Keratinocyte (primary cell): Measurements from ENCODE around the gene FMO4. TPM values are rescaled to one million over a fixed set of nuclear protein-coding genes. Genes with fewer than 3 reads are reported as not detected.

ENCODE experiments used
- DNase-seq: peaks from one replicate; pipeline ENCODE4 v3.0.0-alpha.2; 2011; ENCODE audit warnings: low read depth, missing footprints, low spot score
- FAIRE-seq: peaks from 2 replicates; lab custom pipeline; 2011; peaks lifted over from hg19 to GRCh38; lab: Jason Lieb, UNC
- H2AFZ ChIP-seq: 2 replicates; pipeline ENCODE4 v1.6.0; 2012; ENCODE audit warnings: low read length, control low read depth, inconsistent platforms; ENCODE audit not compliant: control insufficient read depth
- H3K27ac ChIP-seq: 2 replicates; pipeline ENCODE4 v1.5.1; 2011; ENCODE audit warnings: low read length; ENCODE audit not compliant: control insufficient read depth, insufficient read depth
- H3K27me3 ChIP-seq: 3 replicates; pipeline ENCODE4 v1.6.0; 2011; ENCODE audit warnings: low read length; ENCODE audit not compliant: control insufficient read depth, insufficient read depth; ENCODE audit errors: extremely low read depth
- H3K36me3 ChIP-seq, 2 experiments: 2 replicates in 1 of 2; 3 replicates in 1 of 2; pipeline ENCODE4 v1.5.1; 2011; ENCODE audit warnings: low read length in 2 of 2, mild to moderate bottlenecking in 1 of 2; ENCODE audit not compliant: control insufficient read depth in 2 of 2, insufficient read depth in 2 of 2; ENCODE audit errors: extremely low read depth in 1 of 2
- H3K4me1 ChIP-seq: 3 replicates; pipeline ENCODE4 v1.5.1; 2011; ENCODE audit warnings: low read length; ENCODE audit not compliant: control insufficient read depth, insufficient read depth; ENCODE audit errors: extremely low read depth
- H3K4me2 ChIP-seq: 3 replicates; pipeline ENCODE4 v1.6.0; 2011; ENCODE audit warnings: low read depth, low read length; ENCODE audit not compliant: control insufficient read depth, insufficient read depth; ENCODE audit errors: extremely low read depth
- H3K4me3 ChIP-seq, 3 experiments: fragments of 200-600 bp in 1 of 3; sonication (generic) in 1 of 3; 2 replicates in 2 of 3; 3 replicates in 1 of 3; pipeline ENCODE4 v1.5.1; 2011 to 2016; ENCODE audit warnings: low read length in 3 of 3, mild to moderate bottlenecking in 3 of 3, control low read depth in 2 of 3, inconsistent platforms in 1 of 3, low read depth in 1 of 3, mixed read lengths in 1 of 3, mixed run types in 1 of 3, moderate library complexity in 1 of 3; ENCODE audit not compliant: control insufficient read depth in 2 of 3, insufficient read depth in 2 of 3; ENCODE audit errors: extremely low read depth in 1 of 3
- H3K79me2 ChIP-seq: 2 replicates; pipeline ENCODE4 v1.6.0; 2012; ENCODE audit warnings: low read length; ENCODE audit not compliant: control insufficient read depth, insufficient read depth
- H3K9ac ChIP-seq: 3 replicates; pipeline ENCODE4 v1.6.0; 2011; ENCODE audit warnings: low read length; ENCODE audit not compliant: control insufficient read depth, insufficient read depth; ENCODE audit errors: extremely low read depth
- H3K9me1 ChIP-seq: 3 replicates; pipeline ENCODE4 v1.6.0; 2011; ENCODE audit warnings: low read length; ENCODE audit not compliant: control insufficient read depth, insufficient read depth; ENCODE audit errors: extremely low read depth
- H3K9me3 ChIP-seq: 2 replicates; pipeline ENCODE4 v1.5.1; 2012; ENCODE audit warnings: low read depth, low read length; ENCODE audit not compliant: control insufficient read depth
- H4K20me1 ChIP-seq: 3 replicates; pipeline ENCODE4 v1.6.0; 2011; ENCODE audit warnings: low read length; ENCODE audit not compliant: control insufficient read depth, insufficient read depth; ENCODE audit errors: extremely low read depth
- CTCF ChIP-seq, 3 experiments: IDR thresholded peaks in 1 of 3; conservative IDR thresholded peaks in 1 of 3; optimal IDR thresholded peaks in 1 of 3; 2 replicates in 2 of 3; 3 replicates in 1 of 3; pipeline versions ENCODE3 to v1.5.1; 2011; ENCODE audit warnings: low read length in 3 of 3, mild to moderate bottlenecking in 3 of 3, moderate library complexity in 2 of 3, control low read depth in 1 of 3, inconsistent platforms in 1 of 3; ENCODE audit not compliant: insufficient read depth in 2 of 3; ENCODE audit errors: extremely low read depth in 1 of 3
- EZH2 ChIP-seq: IDR thresholded peaks from one replicate; pipeline ENCODE4 v1.6.1; 2012; ENCODE audit warnings: inconsistent platforms, mild to moderate bottlenecking, low read length, moderate library complexity
- dilution Hi-C: fragments of 300-500 bp; cut with MboI; formaldehyde crosslinking; loops from one replicate; pipeline ENCODE4 v1.7.0; 2020; ENCODE audit warnings: low sequenced_read_pairs; ENCODE audit not compliant: extremely low pct_ligation_motif_present
- polyA plus RNA-seq, 5 experiments: library from polyadenylated mRNA; depleted of rRNA in 3 of 5; stranded (reverse) in 3 of 5; stranded (forward) in 1 of 5; unstranded in 1 of 5; fragments of >200 nt; gene quantifications; 1 replicate in 1 of 5; 2 replicates in 3 of 5; 3 replicates in 1 of 5; pipeline versions ENCODE4 v1.2.1 to v1.2.3, GENCODE V29; 2011 to 2012; ENCODE audit warnings: missing spikeins in 2 of 5, low read depth in 1 of 5, low replicate concordance in 1 of 5

The FMO4 gene
- polyA plus RNA-seq, 1 donor (not counting 4 experiments of a cell fraction or from before 2014, with no cell fraction given) = 4.7 TPM

- no peaks in the 10 kb centered on the region for H3K9me3 ChIP-seq
- H3K27me3 ChIP-seq = no peaks in the 10 kb centered on the region
- no peak overlapping the region for H2AFZ ChIP-seq
- no peak overlapping the region for H3K9ac ChIP-seq
- dilution Hi-C loops = no loop called here
- no peak overlapping the region for H3K4me3 ChIP-seq
- H3K36me3 ChIP-seq = no peaks in the 10 kb centered on the region
- no peaks in the 10 kb centered on the region for H3K79me2 ChIP-seq
- H3K9me1 ChIP-seq = no peaks in the 10 kb centered on the region
- H3K27ac ChIP-seq = no peak overlapping the region
- no peak for TF ChIP-seq CTCF (optimal IDR thresholded peaks at IDR 0.05 in 1 of 3, IDR thresholded peaks at IDR 0.05 in 1 of 3, conservative IDR thresholded peaks at IDR 0.05 in 1 of 3; ENCODE audit: extremely low read depth in 1 of 3, insufficient read depth in 2 of 3, low read length in 3 of 3)
- TF ChIP-seq EZH2 = no peak
- FAIRE-seq (no peak), DNase-seq (no peak)
- no peaks in the 10 kb centered on the region for H3K4me1 ChIP-seq
- no peaks in the 10 kb centered on the region for H4K20me1 ChIP-seq
- H3K4me2 ChIP-seq = no peak overlapping the region
Observed at GRCh38 chr1:171329251-171329650, 15.3 kb downstream of the FMO4 start.

- H3K79me2 ChIP-seq = no peaks in the 10 kb centered on the region
- H3K27me3 ChIP-seq = no peaks in the 10 kb centered on the region
- FAIRE-seq (no peak), DNase-seq (no peak)
- H3K9me3 ChIP-seq = no peaks in the 10 kb centered on the region
- no peak overlapping the region for H3K9ac ChIP-seq
- H3K4me3 ChIP-seq = no peak overlapping the region
- H4K20me1 ChIP-seq = no peaks in the 10 kb centered on the region
- no peak overlapping the region for H3K27ac ChIP-seq
- no peak overlapping the region for H3K4me2 ChIP-seq
- no peaks in the 10 kb centered on the region for H3K9me1 ChIP-seq
- H2AFZ ChIP-seq = no peak overlapping the region
- TF ChIP-seq EZH2 (no peak), CTCF (optimal IDR thresholded peaks at IDR 0.05 in 1 of 3, IDR thresholded peaks at IDR 0.05 in 1 of 3, conservative IDR thresholded peaks at IDR 0.05 in 1 of 3; ENCODE audit: extremely low read depth in 1 of 3, insufficient read depth in 2 of 3, low read length in 3 of 3) (no peak)
- no peaks in the 10 kb centered on the region for H3K4me1 ChIP-seq
- no peaks in the 10 kb centered on the region for H3K36me3 ChIP-seq
- dilution Hi-C loops = no loop called here
Observed at GRCh38 chr1:171334024-171334640, 20.1 kb downstream of the FMO4 start.
